GM12801 (cell line): Measurements from ENCODE around the gene HOPX.

Source experiments
- TF ChIP-seq, protein P1 (sequence below): IDR thresholded peaks from one replicate; pipeline ENCODE4 v1.5.1; 2011; ENCODE audit warnings: control low read depth; ENCODE audit not compliant: insufficient read length; ENCODE audit errors: extremely low read depth

The HOPX gene

DNA sequence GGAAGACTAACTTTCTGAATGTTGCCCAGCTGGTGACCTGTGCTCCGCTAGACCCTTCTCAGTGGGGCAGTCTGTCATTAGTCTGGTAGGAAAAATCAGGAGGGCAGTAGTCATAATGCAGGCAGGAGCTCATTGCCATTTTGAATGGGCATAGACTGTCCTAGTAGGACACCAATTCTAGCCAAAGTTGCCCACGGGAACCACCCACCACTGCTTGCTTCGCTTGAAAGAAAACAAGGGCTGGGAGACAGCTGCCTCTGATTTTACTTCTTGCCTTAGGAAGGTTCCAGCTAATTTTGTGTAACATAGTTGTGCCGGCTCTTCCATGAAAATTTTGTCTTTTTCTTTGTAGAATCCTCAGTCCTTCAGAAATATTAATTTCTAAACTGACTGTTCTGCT is 23.3 kb downstream of the HOPX start:
- TF ChIP-seq, protein P1, sequence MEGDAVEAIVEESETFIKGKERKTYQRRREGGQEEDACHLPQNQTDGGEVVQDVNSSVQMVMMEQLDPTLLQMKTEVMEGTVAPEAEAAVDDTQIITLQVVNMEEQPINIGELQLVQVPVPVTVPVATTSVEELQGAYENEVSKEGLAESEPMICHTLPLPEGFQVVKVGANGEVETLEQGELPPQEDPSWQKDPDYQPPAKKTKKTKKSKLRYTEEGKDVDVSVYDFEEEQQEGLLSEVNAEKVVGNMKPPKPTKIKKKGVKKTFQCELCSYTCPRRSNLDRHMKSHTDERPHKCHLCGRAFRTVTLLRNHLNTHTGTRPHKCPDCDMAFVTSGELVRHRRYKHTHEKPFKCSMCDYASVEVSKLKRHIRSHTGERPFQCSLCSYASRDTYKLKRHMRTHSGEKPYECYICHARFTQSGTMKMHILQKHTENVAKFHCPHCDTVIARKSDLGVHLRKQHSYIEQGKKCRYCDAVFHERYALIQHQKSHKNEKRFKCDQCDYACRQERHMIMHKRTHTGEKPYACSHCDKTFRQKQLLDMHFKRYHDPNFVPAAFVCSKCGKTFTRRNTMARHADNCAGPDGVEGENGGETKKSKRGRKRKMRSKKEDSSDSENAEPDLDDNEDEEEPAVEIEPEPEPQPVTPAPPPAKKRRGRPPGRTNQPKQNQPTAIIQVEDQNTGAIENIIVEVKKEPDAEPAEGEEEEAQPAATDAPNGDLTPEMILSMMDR: no peak

DNA sequence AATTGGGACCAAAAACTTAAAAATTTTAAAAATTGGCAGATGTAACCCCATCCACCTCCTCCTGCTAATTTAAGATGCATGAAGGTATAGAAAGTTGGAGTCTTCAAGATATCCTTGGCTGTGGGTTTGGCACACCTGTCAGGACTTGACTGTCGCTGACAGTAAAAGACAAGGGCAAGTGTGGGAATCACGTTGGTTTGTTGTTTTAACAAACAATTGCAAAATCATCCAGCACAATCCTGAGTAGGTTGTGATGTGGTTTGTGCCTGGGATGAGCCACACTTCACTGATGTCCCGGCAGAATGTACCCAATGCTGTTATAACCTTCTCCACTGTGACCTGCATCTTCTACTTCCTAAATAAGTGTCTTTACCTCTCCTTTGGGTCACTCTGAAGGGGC is 24.0 kb downstream of the HOPX start:
- TF ChIP-seq, protein P1: no peak

DNA sequence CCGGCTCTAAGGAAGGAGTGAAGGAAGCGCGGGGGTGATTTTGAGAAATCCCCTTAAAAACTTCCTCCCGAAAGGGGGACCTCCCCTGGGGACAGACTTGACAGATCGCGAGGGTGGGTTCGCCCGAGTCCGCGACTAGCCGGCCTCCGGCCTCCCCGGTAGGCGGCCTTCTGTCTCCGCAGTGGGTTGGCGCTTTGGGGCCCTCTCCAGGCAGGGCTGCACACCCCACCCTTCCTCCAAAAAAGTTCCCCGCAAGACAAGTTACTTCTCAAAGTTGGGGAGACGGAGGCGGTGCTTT is 24.8 kb downstream of the HOPX start:
- TF ChIP-seq, protein P1: no peak

DNA sequence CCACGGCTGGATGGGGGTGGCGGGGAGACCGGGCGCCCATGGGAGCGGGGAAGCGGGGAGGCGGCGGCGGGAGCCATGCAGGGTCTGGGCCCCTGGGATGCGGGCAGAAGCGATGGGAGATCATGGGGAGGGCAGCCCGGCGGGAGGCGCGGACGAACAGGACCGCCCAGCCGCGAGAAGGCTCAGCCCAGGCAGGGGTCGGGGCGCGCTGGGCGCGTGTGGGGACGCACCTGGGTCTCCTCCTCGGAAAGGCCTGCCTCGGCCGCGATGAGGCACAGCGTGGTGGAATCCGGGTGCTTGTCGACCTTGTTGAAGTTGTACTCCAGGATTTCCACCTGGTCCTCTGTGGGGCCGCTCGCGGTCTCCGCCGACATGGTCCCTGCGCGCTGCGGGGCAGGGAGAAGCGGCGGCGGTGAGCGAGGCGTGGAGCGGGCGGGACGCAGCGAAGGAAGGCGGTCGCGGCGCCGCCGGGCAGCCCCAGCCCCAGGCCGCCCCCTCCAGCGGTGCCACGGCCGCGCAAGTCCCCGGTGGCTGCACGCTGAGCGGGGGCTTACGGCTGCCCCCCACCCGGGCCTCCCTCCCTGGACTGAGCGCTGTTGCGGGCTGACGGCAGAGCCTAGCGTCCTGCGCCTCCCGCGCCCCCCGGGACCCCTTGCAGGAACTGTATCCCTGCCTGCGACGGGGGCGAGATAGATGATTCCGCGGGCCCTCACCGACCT is 25.3 kb downstream of the HOPX start:
- TF ChIP-seq, protein P1: no peak

DNA sequence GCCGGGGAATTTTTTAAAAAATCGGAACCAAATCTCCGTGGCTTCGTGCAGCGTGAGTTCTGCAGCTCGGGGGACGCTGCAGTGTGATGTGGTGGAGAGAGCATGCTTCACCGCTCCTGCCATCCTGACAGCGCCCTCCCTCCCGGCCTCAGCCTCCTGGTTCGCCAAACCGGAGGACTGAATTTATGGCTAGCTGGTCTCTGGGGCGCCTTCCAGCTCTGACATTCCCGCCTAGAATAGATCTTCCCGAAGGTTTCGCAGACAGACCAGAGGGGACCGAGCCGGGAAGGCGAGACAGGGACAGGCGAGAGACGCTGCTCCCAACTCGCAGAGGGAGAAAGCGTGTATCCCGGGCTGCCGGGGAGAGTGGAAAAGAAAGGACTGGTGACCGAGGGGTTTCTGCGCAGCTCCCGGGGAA is 25.9 kb downstream of the HOPX start:
- TF ChIP-seq, protein P1: no peak

DNA sequence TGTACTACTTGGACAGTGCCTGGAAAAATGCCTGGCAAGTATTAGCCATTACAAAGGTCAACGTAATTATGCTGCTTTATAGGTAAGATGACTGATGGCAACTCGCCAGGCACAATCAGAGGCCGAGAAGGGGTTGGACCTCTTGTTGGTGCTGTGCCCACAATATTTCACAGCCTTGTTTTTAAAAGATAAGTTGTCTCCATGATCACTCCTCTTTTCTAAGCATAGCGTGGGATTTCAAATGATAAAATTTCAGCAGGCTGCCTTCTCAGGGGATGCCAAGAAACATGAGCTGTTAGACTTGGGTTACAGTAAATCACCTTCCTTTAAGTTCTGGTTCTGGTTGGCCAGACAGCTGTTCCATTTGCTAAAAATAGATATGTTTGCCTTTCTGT is 26.9 kb downstream of the HOPX start:
- TF ChIP-seq, protein P1: no peak

DNA sequence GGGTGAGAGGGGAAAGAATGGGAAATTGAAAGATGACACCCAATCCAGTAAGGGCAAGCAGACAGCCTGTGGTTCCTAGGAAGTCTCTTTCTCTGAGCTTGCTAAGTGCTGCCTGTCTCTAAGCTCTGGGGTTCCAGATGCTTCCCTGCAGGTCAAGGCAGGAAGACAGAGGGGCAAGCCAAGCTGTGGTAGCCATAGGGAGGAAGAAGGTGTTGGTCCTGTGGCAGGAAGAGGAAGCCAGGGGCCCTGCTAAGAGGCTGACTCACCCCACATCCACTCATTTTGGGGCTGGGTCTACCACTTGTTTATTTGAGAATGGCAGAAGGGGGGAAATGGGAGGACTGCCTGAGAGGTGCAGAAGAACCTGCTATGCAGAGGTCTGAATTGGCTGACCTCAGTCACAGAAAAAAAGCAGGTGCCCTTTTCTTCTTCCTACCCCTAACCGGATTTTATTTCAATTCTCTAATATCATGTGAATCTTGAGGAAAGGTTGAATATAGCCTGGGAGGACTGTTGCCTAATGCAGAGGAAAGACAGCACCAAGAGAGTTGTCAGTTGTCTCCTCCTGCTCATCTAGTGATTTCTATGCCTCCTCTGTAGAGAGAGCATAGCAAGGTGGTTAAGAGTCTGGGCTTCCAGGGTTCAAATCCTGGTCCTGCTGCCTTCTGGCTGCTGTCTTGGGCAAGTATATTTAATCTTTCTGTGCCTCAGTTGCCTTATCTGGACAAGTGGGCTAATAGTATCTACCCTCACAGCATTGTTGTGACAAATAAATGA is 27.4 kb downstream of the HOPX start:
- TF ChIP-seq, protein P1: no peak
